ENCODE results near the gene ZSWIM6.

The ZSWIM6 gene

GRCh38 chr5:61559722-61560121 lies 227.7 kb downstream of the ZSWIM6 start:
- DNase-seq = no peak

GRCh38 chr5:61563401-61563800 lies 231.3 kb downstream of the ZSWIM6 start:
- no peak for DNase-seq

GRCh38 chr5:61567337-61567736 lies 235.3 kb downstream of the ZSWIM6 start:
- no peak for DNase-seq

GRCh38 chr5:61569353-61569752 lies 237.3 kb downstream of the ZSWIM6 start:
- DNase-seq = no peak

- no peak for DNase-seq
Measured at GRCh38 chr5:61570767-61571166, 238.7 kb downstream of the ZSWIM6 start.

- DNase-seq = no peak
Measured at GRCh38 chr5:61572959-61573358, 240.9 kb downstream of the ZSWIM6 start.

GRCh38 chr5:61575103-61575502 lies 243.0 kb downstream of the ZSWIM6 start:
- DNase-seq = no peak

GRCh38 chr5:61575581-61575980 lies 243.5 kb downstream of the ZSWIM6 start:
- DNase-seq = no peak

- DNase-seq = no peak
Measured at GRCh38 chr5:61576556-61576955, 244.5 kb downstream of the ZSWIM6 start.

- no peak for DNase-seq
Measured at GRCh38 chr5:61578858-61579503, 246.9 kb downstream of the ZSWIM6 start.

GRCh38 chr5:61582205-61582820 lies 250.3 kb downstream of the ZSWIM6 start:
- DNase-seq = no peak

- DNase-seq = no peak
Measured at GRCh38 chr5:61582887-61583286, 250.8 kb downstream of the ZSWIM6 start.

- DNase-seq = no peak
Measured at GRCh38 chr5:61586096-61587084, 254.3 kb downstream of the ZSWIM6 start.

GRCh38 chr5:61587125-61587524 lies 255.1 kb downstream of the ZSWIM6 start:
- DNase-seq = no peak

GRCh38 chr5:61588216-61588615 lies 256.2 kb downstream of the ZSWIM6 start:
- no peak for DNase-seq

GRCh38 chr5:61589946-61590345 lies 257.9 kb downstream of the ZSWIM6 start:
- DNase-seq = no peak

GRCh38 chr5:61590473-61590872 lies 258.4 kb downstream of the ZSWIM6 start:
- no peak for DNase-seq

GRCh38 chr5:61591859-61592258 lies 259.8 kb downstream of the ZSWIM6 start:
- no peak for DNase-seq

- no peak for DNase-seq
Measured at GRCh38 chr5:61595426-61595825, 263.4 kb downstream of the ZSWIM6 start.

Data from stimulated activated CD4-positive, alpha-beta T cell treated with anti-CD3 and anti-CD28 coated beads, Interleukin-4, amount 100 ng/mL, for 4 hours (primary cell).